ENCODE data around the gene LRRK2.

Gene LRRK2

DNA sequence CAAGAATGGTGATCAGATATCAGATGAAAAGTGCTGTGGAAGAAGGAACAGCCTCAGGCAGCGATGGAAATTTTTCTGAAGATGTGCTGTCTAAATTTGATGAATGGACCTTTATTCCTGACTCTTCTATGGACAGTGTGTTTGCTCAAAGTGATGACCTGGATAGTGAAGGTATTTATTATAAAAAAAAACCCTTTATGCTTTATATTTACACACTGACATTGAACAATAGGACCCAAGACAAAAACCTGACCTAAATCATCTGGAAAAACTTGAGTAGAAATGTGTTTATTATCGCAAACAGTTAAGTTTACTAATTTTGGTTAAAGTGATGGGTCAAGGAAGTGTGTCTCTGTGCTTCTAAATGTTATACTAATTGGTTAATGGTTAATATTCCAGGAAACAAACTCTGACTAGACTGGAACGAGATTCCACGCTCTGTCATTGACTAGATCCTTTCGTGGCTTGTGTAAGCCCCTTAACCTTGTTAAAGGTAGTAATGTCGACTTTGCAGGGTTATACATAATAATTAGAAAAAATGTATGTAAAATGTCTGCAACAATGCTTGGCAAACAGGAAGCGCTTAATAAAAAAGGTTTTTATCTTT lies 62.7 kb downstream of the LRRK2 start:
- Histone ChIP-seq H3K79me2 (ENCODE audit: control insufficient read depth, low read length) (no peaks in the 10 kb centered on the region), H3K9me3 (ENCODE audit: control insufficient read depth, insufficient read depth, low read length) (no peaks in the 10 kb centered on the region), H3K4me3 (ENCODE audit: low read length) (no peak overlapping the region), H4K20me1 (ENCODE audit: control insufficient read depth, insufficient read depth, low read depth, low read length) (no peaks in the 10 kb centered on the region), H3K27me3 (ENCODE audit: control insufficient read depth, low read length) (no peaks in the 10 kb centered on the region; the same call in 1 of the 2 replicates), H3F3A (ENCODE audit: control insufficient read depth, insufficient read depth) (no peaks in the 10 kb centered on the region), H3K4me2 (ENCODE audit: low read length) (no peak overlapping the region), H3K36me3 (ENCODE audit: control insufficient read depth, low read length) (no peaks in the 10 kb centered on the region), H3K4me1 (ENCODE audit: control insufficient read depth, low read length) (no peaks in the 10 kb centered on the region), H3K27ac (ENCODE audit: low read depth, low read length) (no peak overlapping the region), H3K9me2 (replicated peaks; ENCODE audit: control insufficient read depth, low read length) (no peaks in the 10 kb centered on the region)
- TF ChIP-seq, protein P1, sequence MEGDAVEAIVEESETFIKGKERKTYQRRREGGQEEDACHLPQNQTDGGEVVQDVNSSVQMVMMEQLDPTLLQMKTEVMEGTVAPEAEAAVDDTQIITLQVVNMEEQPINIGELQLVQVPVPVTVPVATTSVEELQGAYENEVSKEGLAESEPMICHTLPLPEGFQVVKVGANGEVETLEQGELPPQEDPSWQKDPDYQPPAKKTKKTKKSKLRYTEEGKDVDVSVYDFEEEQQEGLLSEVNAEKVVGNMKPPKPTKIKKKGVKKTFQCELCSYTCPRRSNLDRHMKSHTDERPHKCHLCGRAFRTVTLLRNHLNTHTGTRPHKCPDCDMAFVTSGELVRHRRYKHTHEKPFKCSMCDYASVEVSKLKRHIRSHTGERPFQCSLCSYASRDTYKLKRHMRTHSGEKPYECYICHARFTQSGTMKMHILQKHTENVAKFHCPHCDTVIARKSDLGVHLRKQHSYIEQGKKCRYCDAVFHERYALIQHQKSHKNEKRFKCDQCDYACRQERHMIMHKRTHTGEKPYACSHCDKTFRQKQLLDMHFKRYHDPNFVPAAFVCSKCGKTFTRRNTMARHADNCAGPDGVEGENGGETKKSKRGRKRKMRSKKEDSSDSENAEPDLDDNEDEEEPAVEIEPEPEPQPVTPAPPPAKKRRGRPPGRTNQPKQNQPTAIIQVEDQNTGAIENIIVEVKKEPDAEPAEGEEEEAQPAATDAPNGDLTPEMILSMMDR (IDR thresholded peaks at IDR 0.05; ENCODE audit: low read depth, low read length, poor library complexity, severe bottlenecking), result no peak
- TF ChIP-seq EZH2phosphoT487 (IDR thresholded peaks at IDR 0.05; ENCODE audit: borderline replicate concordance, low read length), result no peak

DNA sequence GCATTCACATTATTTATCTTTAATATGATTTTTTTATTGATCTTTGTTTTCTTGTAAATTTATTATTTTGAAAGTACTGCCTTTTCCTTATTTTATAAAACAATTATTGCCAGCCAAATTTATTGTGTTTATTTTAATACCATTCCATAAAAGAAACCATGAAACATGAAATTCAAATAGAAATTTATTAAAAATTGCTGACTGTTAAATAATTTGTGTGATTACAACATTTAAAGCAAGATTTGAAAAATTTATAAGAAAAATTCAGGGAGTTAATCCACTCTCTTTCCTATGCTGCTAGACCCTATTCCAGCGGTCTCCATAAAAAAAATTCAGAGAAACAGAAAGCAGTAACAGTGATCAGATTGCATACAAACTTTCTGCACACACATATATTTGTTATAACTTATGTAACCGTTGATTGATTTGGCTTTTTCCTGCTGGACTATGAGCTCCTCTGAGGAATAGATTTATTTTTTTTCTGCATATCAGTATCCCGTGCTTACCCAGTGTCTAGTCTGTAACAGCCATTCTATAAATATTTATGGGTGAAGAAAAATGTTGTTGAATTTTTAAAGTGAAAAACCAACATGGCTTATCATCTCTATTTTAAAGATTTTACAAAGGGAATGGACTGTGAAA lies 68.1 kb downstream of the LRRK2 start:
- Histone ChIP-seq H3F3A (ENCODE audit: control insufficient read depth, insufficient read depth) (no peaks in the 10 kb centered on the region), H3K27ac (ENCODE audit: low read depth, low read length) (no peak overlapping the region), H3K4me3 (ENCODE audit: low read length) (no peak overlapping the region), H4K20me1 (ENCODE audit: control insufficient read depth, insufficient read depth, low read depth, low read length) (no peaks in the 10 kb centered on the region), H3K4me1 (ENCODE audit: control insufficient read depth, low read length) (no peaks in the 10 kb centered on the region), H3K4me2 (ENCODE audit: low read length) (no peak overlapping the region), H3K79me2 (ENCODE audit: control insufficient read depth, low read length) (no peaks in the 10 kb centered on the region), H3K9me2 (replicated peaks; ENCODE audit: control insufficient read depth, low read length) (no peaks in the 10 kb centered on the region), H3K36me3 (ENCODE audit: control insufficient read depth, low read length) (no peaks in the 10 kb centered on the region), H3K9me3 (ENCODE audit: control insufficient read depth, insufficient read depth, low read length) (no peaks in the 10 kb centered on the region), H3K27me3 (ENCODE audit: control insufficient read depth, low read length) (no peaks in the 10 kb centered on the region)
- TF ChIP-seq EZH2phosphoT487 (IDR thresholded peaks at IDR 0.05; ENCODE audit: borderline replicate concordance, low read length), result no peak
- TF ChIP-seq, protein P1 (IDR thresholded peaks at IDR 0.05; ENCODE audit: low read depth, low read length, poor library complexity, severe bottlenecking), result no peak

DNA sequence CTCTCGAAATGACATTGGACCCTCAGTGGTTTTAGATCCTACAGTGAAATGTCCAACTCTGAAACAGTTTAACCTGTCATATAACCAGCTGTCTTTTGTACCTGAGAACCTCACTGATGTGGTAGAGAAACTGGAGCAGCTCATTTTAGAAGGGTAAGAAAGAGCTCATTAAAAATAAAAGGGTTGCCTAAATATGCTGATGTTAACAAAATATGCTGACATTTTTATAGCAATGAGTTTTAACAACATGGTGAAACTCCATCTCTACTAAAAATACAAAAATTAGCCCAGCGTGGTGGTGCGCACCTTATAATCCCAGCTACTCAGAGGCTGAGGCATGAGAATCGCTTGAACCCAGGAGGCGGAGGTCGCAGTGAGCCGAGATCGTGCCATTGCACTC lies 73.5 kb downstream of the LRRK2 start:
- Histone ChIP-seq H3K27me3 (ENCODE audit: control insufficient read depth, low read length) (no peaks in the 10 kb centered on the region), H3F3A (ENCODE audit: control insufficient read depth, insufficient read depth) (no peaks in the 10 kb centered on the region), H3K4me2 (ENCODE audit: low read length) (no peak overlapping the region), H3K36me3 (ENCODE audit: control insufficient read depth, low read length) (no peaks in the 10 kb centered on the region), H3K9me3 (ENCODE audit: control insufficient read depth, insufficient read depth, low read length) (no peaks in the 10 kb centered on the region), H3K4me1 (ENCODE audit: control insufficient read depth, low read length) (no peaks in the 10 kb centered on the region), H3K27ac (ENCODE audit: low read depth, low read length) (no peak overlapping the region), H3K79me2 (ENCODE audit: control insufficient read depth, low read length) (no peaks in the 10 kb centered on the region), H3K9me2 (replicated peaks; ENCODE audit: control insufficient read depth, low read length) (no peaks in the 10 kb centered on the region), H3K4me3 (ENCODE audit: low read length) (no peak overlapping the region), H4K20me1 (ENCODE audit: control insufficient read depth, insufficient read depth, low read depth, low read length) (no peaks in the 10 kb centered on the region)
- TF ChIP-seq, protein P1 (IDR thresholded peaks at IDR 0.05; ENCODE audit: low read depth, low read length, poor library complexity, severe bottlenecking), result no peak
- TF ChIP-seq EZH2phosphoT487 (IDR thresholded peaks at IDR 0.05; ENCODE audit: borderline replicate concordance, low read length), result no peak
